SU-DHL-6 (cell line): ENCODE measurements around the gene TSC2.

Experiments
- H2AFZ ChIP-seq: fragments of 200-600 bp; sonication (generic); 2 replicates; pipeline ENCODE4 v1.6.1; 2014; ENCODE audit warnings: low read depth, mild to moderate bottlenecking, moderate library complexity, mixed read lengths, antibody characterized with exemption, low read length; ENCODE audit not compliant: severe bottlenecking
- H3F3A ChIP-seq: fragments of 200-600 bp; shearing (Covaris generic); 2 replicates; pipeline ENCODE4 v1.6.0; 2016; ENCODE audit warnings: antibody characterized with exemption, mild to moderate bottlenecking; ENCODE audit not compliant: insufficient read depth
- H3K27ac ChIP-seq: fragments of 200-600 bp; sonication (generic); 2 replicates; pipeline ENCODE4 v1.5.1; 2016; ENCODE audit warnings: low read depth, mild to moderate bottlenecking, low read length, moderate library complexity, mixed read lengths
- H3K27me3 ChIP-seq: fragments of 200-600 bp; sonication (generic), shearing (Covaris generic); 2 replicates; pipeline ENCODE4 v1.6.0; 2014; ENCODE audit warnings: mild to moderate bottlenecking, low read length
- H3K36me3 ChIP-seq: fragments of 200-600 bp; sonication (generic); 2 replicates; pipeline ENCODE4 v1.6.1; 2014; ENCODE audit warnings: mild to moderate bottlenecking, low read length, mixed read lengths
- H3K4me2 ChIP-seq: fragments of 300-600, 200-600 bp; shearing (Covaris generic), sonication (generic); 2 replicates; pipeline ENCODE4 v1.6.0; 2014; ENCODE audit warnings: low read length, low read depth, mild to moderate bottlenecking; ENCODE audit not compliant: poor library complexity, severe bottlenecking
- H3K4me3 ChIP-seq: fragments of 200-600 bp; sonication (generic); 2 replicates; pipeline ENCODE4 v1.5.1; 2014; ENCODE audit warnings: antibody characterized with exemption, low read length, mild to moderate bottlenecking, mixed read lengths; ENCODE audit not compliant: insufficient read depth, poor library complexity, severe bottlenecking
- H3K79me2 ChIP-seq: fragments of 200-600 bp; sonication (generic); 2 replicates; pipeline ENCODE4 v1.6.1; 2014; ENCODE audit warnings: mild to moderate bottlenecking, low read length, moderate library complexity; ENCODE audit not compliant: insufficient read depth
- H3K9ac ChIP-seq: fragments of 200-600 bp; sonication (generic); 2 replicates; pipeline ENCODE4 v1.7.0; 2014; ENCODE audit warnings: mild to moderate bottlenecking, low read length
- H3K9me2 ChIP-seq: fragments of 200-600 bp; sonication (generic); replicated peaks from 2 replicates; pipeline ENCODE4 v1.6.1; 2014; ENCODE audit warnings: low read length; ENCODE audit not compliant: insufficient read depth
- H3K9me3 ChIP-seq: fragments of 200-600 bp; sonication (generic); 2 replicates; pipeline ENCODE4 v1.6.1; 2014; ENCODE audit warnings: low read length, mixed read lengths; ENCODE audit not compliant: insufficient read depth
- H4K20me1 ChIP-seq: fragments of 200-600 bp; sonication (generic); 2 replicates; pipeline ENCODE4 v1.6.1; 2014; ENCODE audit warnings: low read depth, mild to moderate bottlenecking, antibody characterized with exemption, low read length, moderate library complexity, mixed read lengths
- CTCF ChIP-seq: fragments of 200-600 bp; sonication (generic); IDR thresholded peaks from one replicate; pipeline ENCODE4 v1.5.1; 2017; ENCODE audit warnings: antibody characterized with exemption, mild to moderate bottlenecking, low read length, moderate library complexity; ENCODE audit not compliant: insufficient read depth, poor library complexity, severe bottlenecking
- EZH2phosphoT487 ChIP-seq: fragments of 200-600 bp; sonication (generic), shearing (Covaris generic); conservative IDR thresholded peaks from 2 replicates; pipeline ENCODE4 v1.6.1; 2018; ENCODE audit warnings: mild to moderate bottlenecking, antibody characterized with exemption, low read length, moderate library complexity, mixed read lengths

Gene TSC2

GRCh38 chr16:2047330-2048115 lies at the start of gene TSC2, which contains the start of gene NTHL1:
TSC2 (plus strand) TSS chr16:2047985; CDS start chr16:2048616, 631 bp downstream.
NTHL1 (minus strand) TSS chr16:2047834; CDS start chr16:2047823, 11 bp downstream.
- H3K9me2 ChIP-seq = no peaks in the 10 kb centered on the region
- peak within 1 kb of the TSS; percentile 87 for H2AFZ ChIP-seq
- no peaks in the 10 kb centered on the region for H3K36me3 ChIP-seq
- no peaks in the 10 kb centered on the region for H3K27me3 ChIP-seq
- H4K20me1 ChIP-seq = no peaks in the 10 kb centered on the region
- no peaks in the 10 kb centered on the region for H3F3A ChIP-seq
- no peaks in the 10 kb centered on the region for H3K9me3 ChIP-seq
- H3K27ac ChIP-seq = no peak within 1 kb of the TSS
- H3K79me2 ChIP-seq = peaks cover 5% of the 10 kb centered on the region; the same call in 1 of the 2 replicates
- H3K9ac ChIP-seq = peak within 1 kb of the TSS; percentile 75
- TF ChIP-seq CTCF (no peak), EZH2phosphoT487 (no peak)
- peak within 1 kb of the TSS; percentile 91 for H3K4me3 ChIP-seq
- peak within 1 kb of the TSS; percentile 86 for H3K4me2 ChIP-seq

- Histone ChIP-seq H3K4me3 (no peak overlapping the region), H3K9ac (no peak overlapping the region), H2AFZ (no peak overlapping the region), H3K36me3 (no peaks in the 10 kb centered on the region), H3K79me2 (peaks cover 2% of the 10 kb centered on the region), H4K20me1 (no peaks in the 10 kb centered on the region; the same call in 1 of the 2 replicates), H3F3A (peaks cover 9% of the 10 kb centered on the region), H3K27ac (no peak overlapping the region), H3K4me2 (no peak overlapping the region), H3K9me3 (no peaks in the 10 kb centered on the region), H3K9me2 (no peaks in the 10 kb centered on the region), H3K27me3 (no peaks in the 10 kb centered on the region)
- TF ChIP-seq CTCF (no peak), EZH2phosphoT487 (no peak)
These were observed 49.4 kb upstream of the TSC2 start for GRCh38 chr16:1998360-1998835.

GRCh38 chr16:1998852-1999801 lies 48.7 kb upstream of the TSC2 start:
- Histone ChIP-seq H3K4me2 (no peak overlapping the region), H3K9me3 (no peaks in the 10 kb centered on the region), H3F3A (peaks cover 5% of the 10 kb centered on the region; the same call in 1 of the 2 replicates), H3K4me3 (no peak overlapping the region), H3K9me2 (no peaks in the 10 kb centered on the region), H4K20me1 (no peaks in the 10 kb centered on the region; the same call in 1 of the 2 replicates), H3K36me3 (no peaks in the 10 kb centered on the region), H2AFZ (no peak overlapping the region), H3K27ac (no peak overlapping the region), H3K27me3 (no peaks in the 10 kb centered on the region), H3K9ac (no peak overlapping the region), H3K79me2 (peaks cover 10% of the 10 kb centered on the region)
- TF ChIP-seq CTCF = no peak
- TF ChIP-seq EZH2phosphoT487 = no peak
